PC-3 (cell line): ENCODE results near the gene LRRC39.

Source experiments
- EZH2 ChIP-seq: fragments of 300-600 bp; sonication (generic); IDR thresholded peaks from one replicate; pipeline ENCODE4 v1.6.1; 2017; ENCODE audit warnings: antibody characterized with exemption, mild to moderate bottlenecking, low read length; ENCODE audit not compliant: unreplicated experiment
- EZH2phosphoT487 ChIP-seq: fragments of 300-600 bp; sonication (generic); IDR thresholded peaks from 2 replicates; pipeline ENCODE4 v1.6.1; 2018; ENCODE audit warnings: mild to moderate bottlenecking, antibody characterized with exemption, low read length, borderline replicate concordance
- TF ChIP-seq, protein P1 (sequence below): fragments of 300-600 bp; sonication (generic); conservative IDR thresholded peaks from 2 replicates; pipeline ENCODE4 v1.5.1; 2017; ENCODE audit warnings: antibody characterized with exemption, low read depth, mild to moderate bottlenecking, low read length

GRCh38 chr1:100177295-100178041 is 588 bp downstream of the LRRC39 start:
- TF ChIP-seq, protein P1, sequence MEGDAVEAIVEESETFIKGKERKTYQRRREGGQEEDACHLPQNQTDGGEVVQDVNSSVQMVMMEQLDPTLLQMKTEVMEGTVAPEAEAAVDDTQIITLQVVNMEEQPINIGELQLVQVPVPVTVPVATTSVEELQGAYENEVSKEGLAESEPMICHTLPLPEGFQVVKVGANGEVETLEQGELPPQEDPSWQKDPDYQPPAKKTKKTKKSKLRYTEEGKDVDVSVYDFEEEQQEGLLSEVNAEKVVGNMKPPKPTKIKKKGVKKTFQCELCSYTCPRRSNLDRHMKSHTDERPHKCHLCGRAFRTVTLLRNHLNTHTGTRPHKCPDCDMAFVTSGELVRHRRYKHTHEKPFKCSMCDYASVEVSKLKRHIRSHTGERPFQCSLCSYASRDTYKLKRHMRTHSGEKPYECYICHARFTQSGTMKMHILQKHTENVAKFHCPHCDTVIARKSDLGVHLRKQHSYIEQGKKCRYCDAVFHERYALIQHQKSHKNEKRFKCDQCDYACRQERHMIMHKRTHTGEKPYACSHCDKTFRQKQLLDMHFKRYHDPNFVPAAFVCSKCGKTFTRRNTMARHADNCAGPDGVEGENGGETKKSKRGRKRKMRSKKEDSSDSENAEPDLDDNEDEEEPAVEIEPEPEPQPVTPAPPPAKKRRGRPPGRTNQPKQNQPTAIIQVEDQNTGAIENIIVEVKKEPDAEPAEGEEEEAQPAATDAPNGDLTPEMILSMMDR, result no peak
- TF ChIP-seq EZH2 (no peak), EZH2phosphoT487 (no peak)
